Epithelial cell of proximal tubule (primary cell): Measurements from ENCODE around the gene PLGRKT. TPM values are rescaled to one million over a fixed set of nuclear protein-coding genes. Genes with fewer than 3 reads are reported as not detected.
"Not testable (repeated sequence)": the region's sequence is repeated elsewhere in the genome, so short reads cannot be mapped to it uniquely, and the experiment has no call there.

Experiments used
- DNase-seq: peaks from one replicate; pipeline ENCODE4 v3.0.0-alpha.2; 2011; ENCODE audit warnings: low read depth
- H3K4me3 ChIP-seq: 2 replicates; pipeline ENCODE4 v1.5.1; 2011; ENCODE audit warnings: low read depth, mild to moderate bottlenecking, low read length
- total RNA-seq: library from RNA; depleted of rRNA; stranded (reverse); fragments of >200 nt; gene quantifications from 2 replicates; pipeline ENCODE4 v1.2.3, GENCODE V29; 2015
- TF ChIP-seq, protein P1 (sequence below): conservative IDR thresholded peaks from 2 replicates; pipeline ENCODE4 v1.5.1; 2012; ENCODE audit warnings: low read depth, mild to moderate bottlenecking, low read length

Gene PLGRKT
- total RNA-seq, 1 donor from 2014 or later, result 28.5 TPM

DNA sequence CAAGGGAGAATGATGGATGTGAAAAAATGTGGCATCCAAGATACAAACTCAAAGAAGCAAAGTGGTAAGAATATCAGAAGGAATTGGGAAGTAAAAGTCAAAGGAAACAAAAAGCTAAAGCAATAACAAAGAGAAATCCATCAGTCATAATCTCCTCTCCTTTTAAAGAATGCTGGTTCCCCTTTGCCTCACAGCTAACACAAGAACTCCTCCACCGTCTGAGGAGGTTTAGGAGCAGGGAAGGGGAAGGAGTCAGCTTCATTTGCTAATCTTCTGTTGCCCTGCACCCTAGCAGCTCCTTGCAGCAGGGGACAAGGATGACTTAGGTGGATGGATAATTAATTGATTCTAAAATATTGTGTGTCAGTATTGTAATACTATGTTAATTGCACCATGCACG is 29.0 kb upstream of the PLGRKT start:
- TF ChIP-seq, protein P1, sequence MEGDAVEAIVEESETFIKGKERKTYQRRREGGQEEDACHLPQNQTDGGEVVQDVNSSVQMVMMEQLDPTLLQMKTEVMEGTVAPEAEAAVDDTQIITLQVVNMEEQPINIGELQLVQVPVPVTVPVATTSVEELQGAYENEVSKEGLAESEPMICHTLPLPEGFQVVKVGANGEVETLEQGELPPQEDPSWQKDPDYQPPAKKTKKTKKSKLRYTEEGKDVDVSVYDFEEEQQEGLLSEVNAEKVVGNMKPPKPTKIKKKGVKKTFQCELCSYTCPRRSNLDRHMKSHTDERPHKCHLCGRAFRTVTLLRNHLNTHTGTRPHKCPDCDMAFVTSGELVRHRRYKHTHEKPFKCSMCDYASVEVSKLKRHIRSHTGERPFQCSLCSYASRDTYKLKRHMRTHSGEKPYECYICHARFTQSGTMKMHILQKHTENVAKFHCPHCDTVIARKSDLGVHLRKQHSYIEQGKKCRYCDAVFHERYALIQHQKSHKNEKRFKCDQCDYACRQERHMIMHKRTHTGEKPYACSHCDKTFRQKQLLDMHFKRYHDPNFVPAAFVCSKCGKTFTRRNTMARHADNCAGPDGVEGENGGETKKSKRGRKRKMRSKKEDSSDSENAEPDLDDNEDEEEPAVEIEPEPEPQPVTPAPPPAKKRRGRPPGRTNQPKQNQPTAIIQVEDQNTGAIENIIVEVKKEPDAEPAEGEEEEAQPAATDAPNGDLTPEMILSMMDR, result no peak
- H3K4me3 ChIP-seq, result no peak overlapping the region
- DNase-seq, result no peak

DNA sequence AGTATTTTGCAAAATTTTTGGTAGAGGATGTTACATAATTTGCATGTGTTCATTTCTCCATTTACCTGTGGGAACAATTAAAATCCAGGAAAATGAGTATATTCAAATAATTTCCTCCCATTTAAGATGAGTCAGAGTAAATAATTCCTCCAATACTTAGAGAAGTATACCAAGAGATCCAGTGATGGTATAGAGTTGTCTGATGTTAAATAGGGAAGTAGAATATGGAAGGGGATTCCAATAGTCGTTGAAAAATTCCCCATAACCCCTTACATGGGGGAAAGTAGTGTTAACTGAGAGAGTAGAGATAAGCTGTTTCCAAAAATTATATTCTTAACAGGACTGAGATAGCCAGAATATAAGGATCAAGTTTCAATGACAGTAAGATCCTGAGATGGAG is 28.3 kb upstream of the PLGRKT start:
- no peak for DNase-seq
- TF ChIP-seq, protein P1, result no peak
- no peak overlapping the region for H3K4me3 ChIP-seq

DNA sequence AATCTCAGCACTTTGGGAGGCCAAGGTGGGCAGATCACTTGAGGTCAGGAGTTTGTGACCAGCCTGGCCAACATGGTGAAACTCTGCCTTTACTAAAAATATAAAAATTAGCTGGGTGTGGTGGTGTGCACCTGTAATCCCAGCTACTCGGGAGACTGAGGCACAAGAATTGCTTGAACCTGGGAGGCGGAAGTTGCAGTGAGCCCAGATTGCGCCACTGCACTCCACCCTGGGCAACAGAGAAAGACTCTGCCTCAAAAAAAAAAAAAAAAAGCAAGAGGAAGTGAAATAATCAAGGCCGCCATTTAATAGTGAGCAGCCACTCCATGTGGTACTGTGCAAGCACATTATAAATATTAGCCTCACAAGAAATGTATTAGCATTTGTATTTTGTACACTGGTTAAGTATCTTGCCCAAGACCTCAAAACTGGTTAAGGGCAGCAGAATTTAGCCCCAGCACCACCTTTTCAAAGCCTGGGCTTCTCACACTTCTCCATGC is 27.2 kb upstream of the PLGRKT start:
- not testable (repeated sequence) for H3K4me3 ChIP-seq, DNase-seq

DNA sequence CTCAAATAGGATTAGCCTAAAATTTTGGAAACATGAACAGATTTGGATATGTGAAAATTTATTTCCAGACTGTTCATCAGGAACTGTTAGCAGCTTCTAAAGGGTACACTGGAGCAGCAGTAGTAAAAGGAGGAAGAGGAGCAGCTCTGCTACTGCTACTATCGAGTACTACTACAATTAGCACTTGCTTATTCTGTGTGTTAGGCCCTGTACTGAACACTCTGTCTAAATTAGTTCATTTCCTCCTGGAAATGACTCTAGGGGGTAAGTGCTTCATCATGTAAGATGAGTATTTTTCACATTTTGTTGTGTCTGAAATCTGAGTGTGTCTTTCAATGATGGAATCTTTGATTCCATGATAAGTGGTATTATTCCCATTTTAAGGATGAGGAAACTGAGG is 22.4 kb upstream of the PLGRKT start:
- H3K4me3 ChIP-seq, result no peak overlapping the region
- no peak for DNase-seq
- TF ChIP-seq, protein P1, result no peak

GRCh38 chr9:5459289-5459829 is 21.6 kb upstream of the PLGRKT start:
- peak; percentile 76 for DNase-seq
- TF ChIP-seq, protein P1, result no peak
- H3K4me3 ChIP-seq, result no peak overlapping the region

DNA sequence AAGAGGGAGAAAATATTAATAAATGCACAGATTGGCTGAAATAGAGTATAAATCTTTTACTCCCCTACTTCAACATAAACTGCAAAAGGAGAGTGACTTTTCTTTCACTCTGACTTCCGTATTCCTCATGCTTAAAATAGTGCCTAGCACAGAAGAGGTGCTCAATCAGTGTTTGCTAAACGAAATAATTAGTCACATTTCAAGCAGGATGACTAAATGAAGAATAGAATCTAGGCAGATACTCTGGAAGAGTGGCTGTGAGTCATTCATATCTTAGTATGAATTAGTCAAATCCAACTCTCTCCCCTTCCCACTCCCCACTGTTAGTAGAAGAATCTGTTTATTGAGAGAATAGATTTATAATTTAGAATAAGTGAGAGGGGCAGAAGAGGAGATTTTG is 17.5 kb upstream of the PLGRKT start:
- H3K4me3 ChIP-seq, result no peak overlapping the region
- TF ChIP-seq, protein P1, result no peak
- DNase-seq, result no peak

- no peak overlapping the region for H3K4me3 ChIP-seq
- TF ChIP-seq, protein P1, result no peak
Measured at GRCh38 chr9:5453673-5454072, 15.9 kb upstream of the PLGRKT start.

More at GRCh38 chr9:5453673-5454072, 15.9 kb upstream of the PLGRKT start:
- DNase-seq, result no peak
